H9 (cell line): Measurements from ENCODE around the gene THSD4. TPM values are rescaled to one million over a fixed set of nuclear protein-coding genes. Genes with fewer than 3 reads are reported as not detected.

Experiments used
- DNase-seq: peaks from one replicate; pipeline ENCODE4 v3.0.0-alpha.2; 2017
- H2AFZ ChIP-seq: one replicate; pipeline ENCODE4 v1.6.1; 2013; ENCODE audit warnings: mild to moderate bottlenecking, low read length, control low read depth, moderate library complexity
- H2AK5ac ChIP-seq: 2 replicates; pipeline ENCODE4 v1.6.1; 2013; ENCODE audit warnings: low read length, control low read depth, mixed read lengths; ENCODE audit not compliant: insufficient read length
- H2BK120ac ChIP-seq: one replicate; pipeline ENCODE4 v1.6.1; 2013; ENCODE audit warnings: low read depth, mild to moderate bottlenecking, low read length, control low read depth, inconsistent platforms; ENCODE audit not compliant: poor library complexity, severe bottlenecking
- H2BK12ac ChIP-seq: 2 replicates; pipeline ENCODE4 v1.6.1; 2013; ENCODE audit warnings: low read length, control low read depth, mixed read lengths, low read depth; ENCODE audit not compliant: insufficient read length
- H2BK15ac ChIP-seq: 2 replicates; pipeline ENCODE4 v1.6.1; 2013; ENCODE audit warnings: low read depth, low read length, control low read depth
- H2BK20ac ChIP-seq: one replicate; pipeline ENCODE4 v1.6.1; 2013; ENCODE audit warnings: low read depth, mild to moderate bottlenecking, low read length, control low read depth, inconsistent platforms; ENCODE audit not compliant: poor library complexity, severe bottlenecking
- H2BK5ac ChIP-seq: 2 replicates; pipeline ENCODE4 v1.6.1; 2013; ENCODE audit warnings: low read length, control low read depth, mixed read lengths; ENCODE audit not compliant: insufficient read length
- H3K14ac ChIP-seq: 2 replicates; pipeline ENCODE4 v1.6.1; 2013; ENCODE audit warnings: low read length, control low read depth; ENCODE audit not compliant: insufficient read depth
- H3K18ac ChIP-seq: 2 replicates; pipeline ENCODE4 v1.6.1; 2013; ENCODE audit warnings: low read depth, mild to moderate bottlenecking, mixed read lengths, low read length, control low read depth; ENCODE audit not compliant: insufficient read length
- H3K23ac ChIP-seq: 2 replicates; pipeline ENCODE4 v1.6.1; 2013; ENCODE audit warnings: low read length, control low read depth, mixed read lengths, low read depth; ENCODE audit not compliant: insufficient read length
- H3K23me2 ChIP-seq: 2 replicates; pipeline ENCODE4 v1.6.1; 2013; ENCODE audit warnings: low read depth, mild to moderate bottlenecking, mixed read lengths, low read length, control low read depth; ENCODE audit not compliant: insufficient read length, poor library complexity, severe bottlenecking
- H3K27ac ChIP-seq: 2 replicates; pipeline ENCODE4 v1.5.1; 2013; ENCODE audit warnings: low read length, control low read depth, mixed read lengths, low read depth; ENCODE audit not compliant: insufficient read length
- H3K27me3 ChIP-seq: 2 replicates; pipeline ENCODE4 v1.6.1; 2013; ENCODE audit warnings: low read length, control low read depth, inconsistent platforms; ENCODE audit not compliant: insufficient read depth
- H3K4ac ChIP-seq: 2 replicates; pipeline ENCODE4 v1.6.1; 2013; ENCODE audit warnings: low read depth, mild to moderate bottlenecking, control low read depth, inconsistent platforms, low read length, moderate library complexity
- H3K4me1 ChIP-seq: 2 replicates; pipeline ENCODE4 v1.6.1; 2013; ENCODE audit warnings: low read length, control low read depth, inconsistent platforms; ENCODE audit not compliant: insufficient read depth
- H3K4me2 ChIP-seq: 2 replicates; pipeline ENCODE4 v1.6.1; 2013; ENCODE audit warnings: low read length, control low read depth, mixed read lengths; ENCODE audit not compliant: insufficient read length, insufficient read depth
- H3K56ac ChIP-seq: 2 replicates; pipeline ENCODE4 v1.6.1; 2013; ENCODE audit warnings: low read depth, mild to moderate bottlenecking, mixed read lengths, low read length, control low read depth; ENCODE audit not compliant: insufficient read length
- H3K79me1 ChIP-seq: 2 replicates; pipeline ENCODE4 v1.6.1; 2013; ENCODE audit warnings: low read depth, mild to moderate bottlenecking, moderate library complexity, low read length, control low read depth, inconsistent platforms; ENCODE audit not compliant: insufficient read depth, poor library complexity, severe bottlenecking
- H3K79me2 ChIP-seq: 2 replicates; pipeline ENCODE4 v1.6.1; 2013; ENCODE audit warnings: low read length, control low read depth, inconsistent platforms; ENCODE audit not compliant: insufficient read depth
- H3K9ac ChIP-seq: 2 replicates; pipeline ENCODE4 v1.6.1; 2013; ENCODE audit warnings: low read length, control low read depth, mixed read lengths; ENCODE audit not compliant: insufficient read length; ENCODE audit errors: extremely low read depth
- H3K9me3 ChIP-seq: one replicate; pipeline ENCODE4 v1.6.1; 2013; ENCODE audit warnings: low read depth, low read length, inconsistent platforms; ENCODE audit not compliant: control insufficient read depth
- H3T11ph ChIP-seq: one replicate; pipeline ENCODE4 v1.6.1; 2013; ENCODE audit warnings: mild to moderate bottlenecking, low read length, control low read depth, inconsistent platforms
- H4K20me1 ChIP-seq: one replicate; pipeline ENCODE4 v1.6.1; 2013; ENCODE audit not compliant: control insufficient read depth, insufficient read length, insufficient read depth
- H4K5ac ChIP-seq: 2 replicates; pipeline ENCODE4 v1.6.1; 2013; ENCODE audit warnings: low read depth, mild to moderate bottlenecking, mixed read lengths, low read length, control low read depth; ENCODE audit not compliant: insufficient read length
- H4K8ac ChIP-seq: replicated peaks from 2 replicates; pipeline ENCODE4 v1.6.1; 2013; ENCODE audit warnings: low read length, control low read depth, mixed read lengths, low read depth; ENCODE audit not compliant: insufficient read length
- H4K91ac ChIP-seq: 2 replicates; pipeline ENCODE4 v1.6.1; 2013; ENCODE audit warnings: low read depth, mild to moderate bottlenecking, moderate library complexity, mixed read lengths, low read length, control low read depth; ENCODE audit not compliant: insufficient read length
- H3K27ac Mint-ChIP-seq, 3 experiments: 2 replicates in 2 of 3; 3 replicates in 1 of 3; pipeline ENCODE4 v1.8.0; 2020 to 2021; ENCODE audit warnings: mixed read lengths in 3 of 3, mild to moderate bottlenecking in 1 of 3, moderate library complexity in 1 of 3
- H3K27me3 Mint-ChIP-seq: 2 replicates; pipeline ENCODE4 v1.8.0; 2021; ENCODE audit warnings: low read depth, mild to moderate bottlenecking, moderate library complexity, mixed read lengths
- H3K36me3 Mint-ChIP-seq, 3 experiments: 2 replicates in 2 of 3; 3 replicates in 1 of 3; pipeline ENCODE4 v1.8.0; 2020 to 2021; ENCODE audit warnings: low read depth in 3 of 3, mixed read lengths in 3 of 3; ENCODE audit not compliant: insufficient read depth in 1 of 3
- H3K4me1 Mint-ChIP-seq, 2 experiments: 2 replicates each; pipeline ENCODE4 v1.8.0; 2020; ENCODE audit warnings: mixed read lengths in 2 of 2
- H3K4me3 Mint-ChIP-seq, 2 experiments: 2 replicates in 1 of 2; 3 replicates in 1 of 2; pipeline ENCODE4 v1.8.0; 2020 to 2021; ENCODE audit warnings: mild to moderate bottlenecking in 2 of 2, mixed read lengths in 2 of 2, moderate library complexity in 1 of 2
- H3K9me3 Mint-ChIP-seq, 2 experiments: 2 replicates in 1 of 2; 3 replicates in 1 of 2; pipeline ENCODE4 v1.8.0; 2020; ENCODE audit warnings: mild to moderate bottlenecking in 2 of 2, mixed read lengths in 2 of 2, moderate library complexity in 1 of 2
- WGBS: extraction: QIAGEN DNeasy Blood & Tissue Kit; methylation state at CpG from one replicate; pipeline ENCODE4 v1.1.7; 2013; ENCODE audit warnings: missing lambda C conversion rate, low lambda C conversion rate, mixed read lengths; ENCODE audit not compliant: insufficient read length; ENCODE audit errors: extremely low coverage; 5-methylcytosine and 5-hydroxymethylcytosine counted together
- total RNA-seq: library from RNA; stranded (reverse); gene quantifications from 2 replicates; pipeline ENCODE4 v1.2.1, GENCODE V29; 2021
- TF ChIP-seq, protein P1 (sequence below): fragments of 200-600 bp; sonication (generic); conservative IDR thresholded peaks from 3 replicates; pipeline ENCODE4 v1.8.0; 2021; ENCODE audit warnings: antibody characterized with exemption, mild to moderate bottlenecking

The THSD4 gene
- total RNA-seq, 1 experiment from 2014 or later, result 5.5 TPM

DNA sequence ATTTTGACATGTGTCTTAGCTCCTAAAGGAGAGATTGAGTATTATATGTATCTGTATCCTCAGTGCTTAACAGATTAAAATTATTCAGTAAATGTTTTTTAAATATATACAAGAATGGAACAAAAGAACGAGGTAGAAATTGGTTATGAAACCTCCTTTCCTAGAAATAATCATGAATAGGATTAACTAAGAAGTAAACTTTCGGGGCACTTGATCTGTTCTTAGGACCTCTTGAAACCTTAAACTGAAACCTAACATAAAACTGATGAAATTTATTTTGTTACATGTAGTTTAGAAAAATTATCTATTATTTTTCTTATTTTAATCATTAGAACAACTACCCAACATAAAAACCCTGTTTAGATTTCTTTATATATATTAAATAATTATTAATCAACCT, 311.5 kb downstream of the THSD4 start:
- Histone ChIP-seq H3K4me1 (peaks cover 2% of the 10 kb centered on the region; the same call in 1 of the 2 replicates), H2BK20ac (no peak overlapping the region), H3K4ac (no peak overlapping the region), H2AK5ac (no peak overlapping the region), H2BK5ac (no peak overlapping the region), H3K14ac (no peak overlapping the region), H3K4me2 (no peak overlapping the region), H3K9me3 (no peaks in the 10 kb centered on the region), H3K18ac (no peak overlapping the region), H4K5ac (no peak overlapping the region), H4K91ac (no peak overlapping the region), H4K20me1 (no peaks in the 10 kb centered on the region), H3K27ac (no peak overlapping the region), H3K79me1 (no peaks in the 10 kb centered on the region), H3T11ph (no peak overlapping the region), H3K79me2 (no peaks in the 10 kb centered on the region), H3K9ac (no peak overlapping the region), H2AFZ (no peak overlapping the region), H4K8ac (no peak overlapping the region), H2BK120ac (no peak overlapping the region), H3K56ac (no peak overlapping the region), H3K23ac (no peak overlapping the region), H2BK12ac (no peak overlapping the region), H2BK15ac (no peak overlapping the region), H3K23me2 (no peaks in the 10 kb centered on the region), H3K27me3 (no peaks in the 10 kb centered on the region)
- Mint-ChIP-seq H3K4me1 (peaks cover 22 to 27% of the 10 kb centered on the region in 2 experiments), H3K27me3 (no peaks in the 10 kb centered on the region), H3K4me3 (no peak overlapping the region), H3K9me3 (no peaks in the 10 kb centered on the region), H3K36me3 (no peaks in the 10 kb centered on the region), H3K27ac (no peak overlapping the region)
- no peak for DNase-seq
- WGBS, result no CpG with 5 or more reads among the region's 2 CpGs
- TF ChIP-seq, protein P1, sequence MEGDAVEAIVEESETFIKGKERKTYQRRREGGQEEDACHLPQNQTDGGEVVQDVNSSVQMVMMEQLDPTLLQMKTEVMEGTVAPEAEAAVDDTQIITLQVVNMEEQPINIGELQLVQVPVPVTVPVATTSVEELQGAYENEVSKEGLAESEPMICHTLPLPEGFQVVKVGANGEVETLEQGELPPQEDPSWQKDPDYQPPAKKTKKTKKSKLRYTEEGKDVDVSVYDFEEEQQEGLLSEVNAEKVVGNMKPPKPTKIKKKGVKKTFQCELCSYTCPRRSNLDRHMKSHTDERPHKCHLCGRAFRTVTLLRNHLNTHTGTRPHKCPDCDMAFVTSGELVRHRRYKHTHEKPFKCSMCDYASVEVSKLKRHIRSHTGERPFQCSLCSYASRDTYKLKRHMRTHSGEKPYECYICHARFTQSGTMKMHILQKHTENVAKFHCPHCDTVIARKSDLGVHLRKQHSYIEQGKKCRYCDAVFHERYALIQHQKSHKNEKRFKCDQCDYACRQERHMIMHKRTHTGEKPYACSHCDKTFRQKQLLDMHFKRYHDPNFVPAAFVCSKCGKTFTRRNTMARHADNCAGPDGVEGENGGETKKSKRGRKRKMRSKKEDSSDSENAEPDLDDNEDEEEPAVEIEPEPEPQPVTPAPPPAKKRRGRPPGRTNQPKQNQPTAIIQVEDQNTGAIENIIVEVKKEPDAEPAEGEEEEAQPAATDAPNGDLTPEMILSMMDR, result no peak
